Activated effector memory CD4-positive, alpha-beta T cell treated with anti-CD3 and anti-CD28 coated beads, Interleukin-2, amount 50 U/mL, for 16 hours (primary cell): Measurements from ENCODE around the gene COL18A1.
"Not testable (repeated sequence)": the region's sequence is repeated elsewhere in the genome, so short reads cannot be mapped to it uniquely, and the experiment has no call there.

Experiments
- DNase-seq: peaks from one replicate; pipeline ENCODE4 v3.0.0-alpha.2; 2020

The COL18A1 gene

GRCh38 chr21:45550522-45551210, 145.7 kb downstream of the COL18A1 start:
- peak; percentile 70 for DNase-seq

GRCh38 chr21:45551316-45551715, 146.4 kb downstream of the COL18A1 start:
- peak; percentile 77 for DNase-seq

- peak; percentile 64 for DNase-seq
Measured at GRCh38 chr21:45551783-45552695, 147.1 kb downstream of the COL18A1 start.

GRCh38 chr21:45552696-45553391, 147.9 kb downstream of the COL18A1 start:
- peak; percentile 60 for DNase-seq

GRCh38 chr21:45554477-45555175, 149.7 kb downstream of the COL18A1 start:
- DNase-seq = peak; percentile 96

GRCh38 chr21:45555251-45555556, 150.2 kb downstream of the COL18A1 start:
- no peak for DNase-seq

- DNase-seq = peak; percentile 80
Measured at GRCh38 chr21:45555557-45556301, 150.8 kb downstream of the COL18A1 start.

- no peak for DNase-seq
Measured at GRCh38 chr21:45556302-45556644, 151.3 kb downstream of the COL18A1 start.

GRCh38 chr21:45556645-45557615, 152.0 kb downstream of the COL18A1 start:
- DNase-seq = peak; percentile 64

GRCh38 chr21:45557616-45558043, 152.7 kb downstream of the COL18A1 start:
- DNase-seq = no peak

- no peak for DNase-seq
Measured at GRCh38 chr21:45558044-45558721, 153.2 kb downstream of the COL18A1 start.

GRCh38 chr21:45559216-45560105, 154.5 kb downstream of the COL18A1 start:
- DNase-seq = no peak

GRCh38 chr21:45560106-45561021, 155.4 kb downstream of the COL18A1 start:
- no peak for DNase-seq

- not testable (repeated sequence) for DNase-seq
Measured at GRCh38 chr21:45561241-45561640, 156.3 kb downstream of the COL18A1 start.

- no peak for DNase-seq
Measured at GRCh38 chr21:45562402-45562801, 157.4 kb downstream of the COL18A1 start.

- DNase-seq = no peak
Measured at GRCh38 chr21:45562965-45563364, 158.0 kb downstream of the COL18A1 start.
